Liver (tissue), 3 donors: ENCODE measurements around the gene CD248.

Experiments
- ATF3 ChIP-seq: IDR thresholded peaks from 2 replicates; pipeline ENCODE4 v1.6.1; 2016; ENCODE audit warnings: antibody characterized with exemption
- CTCF ChIP-seq: fragments of 150-350 bp; IDR thresholded peaks from 2 replicates; pipeline ENCODE4 v1.5.1; 2017; ENCODE audit warnings: improper control_type of control experiment, low read depth, low read length; ENCODE audit not compliant: missing input control
- RAD21 ChIP-seq, 2 donors: IDR thresholded peaks; 2 replicates each; pipeline ENCODE4 v1.6.1; 2016; ENCODE audit warnings: antibody characterized with exemption in 2 of 2, mild to moderate bottlenecking in 2 of 2
- REST ChIP-seq: IDR thresholded peaks from 2 replicates; pipeline ENCODE4 v1.6.1; 2016; ENCODE audit warnings: antibody characterized with exemption, mild to moderate bottlenecking
- TAF1 ChIP-seq: conservative IDR thresholded peaks from 2 replicates; pipeline ENCODE4 v1.6.1; 2016; ENCODE audit warnings: antibody characterized with exemption, mild to moderate bottlenecking
- YY1 ChIP-seq: IDR thresholded peaks from 2 replicates; pipeline ENCODE4 v1.6.1; 2016; ENCODE audit warnings: antibody characterized with exemption, mild to moderate bottlenecking
- ZBTB33 ChIP-seq: IDR thresholded peaks from 2 replicates; pipeline ENCODE4 v1.6.1; 2016; ENCODE audit warnings: antibody characterized with exemption
- donor health status: healthy.
- donor health status: healthy.

- TF ChIP-seq ZBTB33 (no peak), REST (no peak), CTCF (no peak), ATF3 (no peak), RAD21 (IDR thresholded peaks at IDR 0.05) (no peak), TAF1 (no peak), YY1 (no peak)
Observed at GRCh38 chr11:66314561-66315497, 2.0 kb downstream of the CD248 start.
